ENCODE results near the gene SSRP1. TPM values are rescaled to one million over a fixed set of nuclear protein-coding genes. Genes with fewer than 3 reads are reported as not detected.

Gene SSRP1
- total RNA-seq, 4 donors from 2014 or later: 51.0 to 67.5 (median 56.5) TPM

- Histone ChIP-seq H3K27me3 (no peaks in the 10 kb centered on the region), H3K9me3 (peaks cover 0 to 24% (median 1%) of the 10 kb centered on the region in 4 donors), H3K36me3 (peaks cover 2 to 33% (median 5%) of the 10 kb centered on the region in 3 donors), H3K27ac (peak overlapping the region in 2 of 4 donors; percentile 30 to 45), H3K4me3 (no peak overlapping the region), H3K4me1 (peaks cover 0 to 16% (median 6%) of the 10 kb centered on the region in 4 donors)
- DNase-seq (ENCODE audit: low spot score in 2 of 2): no peak
- TF ChIP-seq, protein P1, sequence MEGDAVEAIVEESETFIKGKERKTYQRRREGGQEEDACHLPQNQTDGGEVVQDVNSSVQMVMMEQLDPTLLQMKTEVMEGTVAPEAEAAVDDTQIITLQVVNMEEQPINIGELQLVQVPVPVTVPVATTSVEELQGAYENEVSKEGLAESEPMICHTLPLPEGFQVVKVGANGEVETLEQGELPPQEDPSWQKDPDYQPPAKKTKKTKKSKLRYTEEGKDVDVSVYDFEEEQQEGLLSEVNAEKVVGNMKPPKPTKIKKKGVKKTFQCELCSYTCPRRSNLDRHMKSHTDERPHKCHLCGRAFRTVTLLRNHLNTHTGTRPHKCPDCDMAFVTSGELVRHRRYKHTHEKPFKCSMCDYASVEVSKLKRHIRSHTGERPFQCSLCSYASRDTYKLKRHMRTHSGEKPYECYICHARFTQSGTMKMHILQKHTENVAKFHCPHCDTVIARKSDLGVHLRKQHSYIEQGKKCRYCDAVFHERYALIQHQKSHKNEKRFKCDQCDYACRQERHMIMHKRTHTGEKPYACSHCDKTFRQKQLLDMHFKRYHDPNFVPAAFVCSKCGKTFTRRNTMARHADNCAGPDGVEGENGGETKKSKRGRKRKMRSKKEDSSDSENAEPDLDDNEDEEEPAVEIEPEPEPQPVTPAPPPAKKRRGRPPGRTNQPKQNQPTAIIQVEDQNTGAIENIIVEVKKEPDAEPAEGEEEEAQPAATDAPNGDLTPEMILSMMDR (IDR thresholded peaks at IDR 0.05): no peak
- TF ChIP-seq EP300 (IDR thresholded peaks at IDR 0.05) (no peak), POLR2A (IDR thresholded peaks at IDR 0.05) (no peak)
- 60 to 65% methylated on average over 2 of the region's 2 CpGs for WGBS, 2 donors
These were observed 41.2 kb downstream of the SSRP1 start for GRCh38 chr11:57294225-57295131.

GRCh38 chr11:57290288-57290687 lies 45.4 kb downstream of the SSRP1 start:
- Histone ChIP-seq H3K4me1 (peaks cover 0 to 23% (median 13%) of the 10 kb centered on the region in 4 donors), H3K27me3 (no peaks in the 10 kb centered on the region), H3K4me3 (no peak overlapping the region), H3K9me3 (no peaks in the 10 kb centered on the region), H3K36me3 (no peaks in the 10 kb centered on the region), H3K27ac (no peak overlapping the region)
- no peak for DNase-seq (ENCODE audit: low spot score in 2 of 2)
- no peak for TF ChIP-seq EP300 (IDR thresholded peaks at IDR 0.05)
- TF ChIP-seq, protein P1 (IDR thresholded peaks at IDR 0.05): no peak
- no peak for TF ChIP-seq POLR2A (IDR thresholded peaks at IDR 0.05)
- WGBS, 2 donors: 74 to 89% methylated on average over 1 of the region's 1 CpG

DNA sequence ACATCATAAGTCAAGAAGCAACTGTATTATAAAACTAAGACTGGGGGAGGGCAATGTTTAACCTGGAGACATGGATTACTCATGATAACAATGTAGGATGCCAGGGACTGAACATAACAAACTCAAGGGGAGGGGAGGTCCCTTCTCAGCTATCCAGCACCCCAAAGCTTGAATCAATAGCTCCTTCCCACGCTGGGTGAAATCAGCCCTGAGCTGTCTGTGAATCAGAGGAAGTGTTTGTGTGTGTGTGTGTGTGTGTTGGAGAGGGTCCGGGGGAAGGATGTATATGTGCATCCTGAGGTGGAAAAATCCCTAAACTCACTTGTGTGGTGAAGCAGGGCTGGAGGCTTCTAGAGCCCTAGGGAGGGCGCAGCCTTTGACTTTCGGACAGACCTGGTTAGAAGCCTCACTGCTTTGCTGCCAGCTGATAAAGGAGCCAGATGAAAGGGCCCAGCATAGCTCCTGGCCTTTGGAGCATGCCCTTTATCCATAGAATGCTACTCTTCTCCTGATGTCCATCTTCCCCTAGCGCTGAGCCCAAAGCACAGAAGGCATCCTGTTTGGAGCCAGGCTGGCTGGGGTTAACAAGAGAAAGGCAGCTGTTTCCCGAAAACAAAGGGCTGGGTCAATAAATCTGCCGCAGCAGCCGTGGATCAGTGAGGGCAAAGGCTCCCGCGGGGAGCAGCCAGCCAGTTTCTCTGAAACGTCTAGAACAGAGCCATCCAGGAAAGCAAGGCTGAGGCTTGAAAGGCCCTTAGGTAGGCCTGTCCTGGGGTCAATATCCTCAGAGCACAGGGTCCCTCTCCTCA lies 46.7 kb downstream of the SSRP1 start:
- Histone ChIP-seq H3K36me3 (no peaks in the 10 kb centered on the region), H3K27ac (peak overlapping the region in 2 of 4 donors; percentile 35 to 62), H3K4me1 (peaks cover 0 to 14% (median 9%) of the 10 kb centered on the region in 4 donors), H3K9me3 (no peaks in the 10 kb centered on the region), H3K27me3 (no peaks in the 10 kb centered on the region), H3K4me3 (no peak overlapping the region)
- no peak for DNase-seq (ENCODE audit: low spot score in 2 of 2)
- TF ChIP-seq EP300 (IDR thresholded peaks at IDR 0.05) (no peak), POLR2A (IDR thresholded peaks at IDR 0.05) (no peak)
- TF ChIP-seq, protein P1 (IDR thresholded peaks at IDR 0.05): no peak
- 18 to 25% methylated on average over 11 of the region's 11 CpGs for WGBS, 2 donors

- 97 to 98% methylated on average over 3 of the region's 3 CpGs for WGBS, 2 donors
- Histone ChIP-seq H3K9me3 (no peaks in the 10 kb centered on the region), H3K27ac (no peak overlapping the region), H3K4me3 (no peak overlapping the region), H3K36me3 (no peaks in the 10 kb centered on the region), H3K27me3 (no peaks in the 10 kb centered on the region), H3K4me1 (peaks cover 0 to 14% (median 9%) of the 10 kb centered on the region in 4 donors)
- TF ChIP-seq POLR2A (IDR thresholded peaks at IDR 0.05): no peak
- TF ChIP-seq, protein P1 (IDR thresholded peaks at IDR 0.05): no peak
- no peak for DNase-seq (ENCODE audit: low spot score in 2 of 2)
These were observed 47.8 kb downstream of the SSRP1 start for GRCh38 chr11:57287884-57288283.

All from tibial nerve (tissue), 4 donors.